ENCODE measurements around the gene AMH. TPM values are rescaled to one million over a fixed set of nuclear protein-coding genes. Genes with fewer than 3 reads are reported as not detected.
A peak's percentile ranks its signal among the peaks of the same experiment; 100 is the strongest.

AMH gene
- total RNA-seq, 1 donor from 2014 or later, result 1.9 TPM

DNA sequence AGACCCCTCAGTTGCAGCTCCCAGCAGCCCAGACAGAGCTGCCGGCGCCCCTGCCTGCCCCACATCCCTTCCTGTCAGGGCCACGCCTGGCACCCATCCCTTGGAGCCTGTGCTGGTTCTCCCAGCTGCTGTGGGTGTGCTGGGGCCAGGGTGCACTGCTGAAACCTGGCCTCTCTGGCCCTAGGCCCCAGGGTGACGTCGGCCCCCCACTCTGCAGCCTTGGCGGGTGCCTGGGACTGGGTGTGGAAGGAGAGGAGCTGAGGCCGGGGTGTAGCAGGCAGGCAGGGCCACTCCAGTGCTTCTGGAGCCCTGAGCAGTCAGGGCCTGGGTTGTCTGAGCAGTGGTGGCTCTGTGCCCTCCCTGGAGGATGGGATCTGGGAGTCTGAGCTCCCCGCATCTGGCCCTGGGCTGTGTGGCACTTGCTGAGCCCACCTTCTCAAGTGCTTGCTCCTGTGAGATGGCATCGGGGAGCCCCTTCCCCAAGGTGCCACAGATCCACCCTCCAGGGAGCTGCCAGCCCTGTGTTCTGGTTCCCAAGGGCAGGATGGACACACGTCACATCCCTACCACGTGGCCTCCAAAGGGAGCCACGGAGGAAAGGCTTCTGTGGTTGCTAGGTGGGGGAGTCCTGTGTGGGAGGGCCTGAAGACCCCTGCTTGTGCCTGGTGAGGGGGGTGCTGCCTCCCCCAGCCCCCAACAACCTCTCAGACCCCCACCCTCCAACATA, 18.2 kb upstream of the AMH start:
- TF ChIP-seq CTCF (IDR thresholded peaks at IDR 0.05), result no peak
- intact Hi-C loops (cut with DNase I), result no loop called here

DNA sequence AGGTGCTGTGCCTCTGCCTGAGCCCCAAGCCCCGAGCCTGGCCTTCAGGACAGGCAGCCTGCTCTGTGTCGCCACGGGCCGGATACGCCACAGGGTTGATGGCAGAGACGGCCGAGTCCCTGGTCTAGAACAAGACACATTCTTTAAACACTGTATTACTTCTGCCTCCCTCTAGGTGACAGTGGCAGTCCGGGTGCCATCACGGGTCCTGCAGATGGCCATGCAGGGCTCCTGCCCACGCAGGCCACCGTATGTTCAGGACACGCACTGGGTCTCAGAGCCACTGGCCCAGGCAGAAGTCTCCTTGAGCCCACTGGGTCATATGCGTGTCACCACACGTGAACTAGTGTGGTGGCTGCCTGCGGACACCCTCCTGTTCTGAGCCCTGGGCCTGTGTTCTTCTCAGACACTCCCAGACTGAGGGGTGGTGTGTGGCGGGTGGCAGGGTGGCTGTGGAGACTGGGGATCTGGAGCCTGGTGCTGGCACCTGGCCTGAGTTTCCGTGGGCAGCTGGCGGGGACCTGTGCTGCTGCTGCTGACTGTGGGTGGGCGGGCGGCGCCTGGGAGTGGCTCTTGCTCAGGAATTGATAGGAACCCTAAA, 17.4 kb upstream of the AMH start:
- Histone ChIP-seq H3K27ac (no peak overlapping the region), H3K4me3 (no peak overlapping the region), H3K9me3 (no peaks in the 10 kb centered on the region), H3K36me3 (peaks cover 69% of the 10 kb centered on the region), H3K27me3 (ENCODE audit: low read depth) (no peaks in the 10 kb centered on the region), H3K4me1 (peaks cover 14% of the 10 kb centered on the region)
- intact Hi-C loops (cut with DNase I), result no loop called here
- no peak for DNase-seq
- ATAC-seq, result no peak
- TF ChIP-seq CTCF (IDR thresholded peaks at IDR 0.05), result no peak

More for the DNA sequence above, 18.2 kb upstream of the AMH start:
- H3K4me3 ChIP-seq, result no peak overlapping the region
- no peak for DNase-seq
- H3K36me3 ChIP-seq, result peaks cover 77% of the 10 kb centered on the region
- ATAC-seq, result no peak
- no peaks in the 10 kb centered on the region for H3K9me3 ChIP-seq
- H3K27ac ChIP-seq, result no peak overlapping the region
- H3K27me3 ChIP-seq (ENCODE audit: low read depth), result no peaks in the 10 kb centered on the region
- H3K4me1 ChIP-seq, result peaks cover 14% of the 10 kb centered on the region

- Histone ChIP-seq H3K4me1 (peaks cover 18% of the 10 kb centered on the region), H3K9me3 (no peaks in the 10 kb centered on the region), H3K27me3 (ENCODE audit: low read depth) (no peaks in the 10 kb centered on the region), H3K27ac (no peak overlapping the region), H3K4me3 (no peak overlapping the region), H3K36me3 (peaks cover 62% of the 10 kb centered on the region)
- intact Hi-C loops (cut with DNase I), result no loop called here
- no peak for DNase-seq
- no peak for ATAC-seq
- no peak for TF ChIP-seq CTCF (IDR thresholded peaks at IDR 0.05)
Measured at GRCh38 chr19:2232286-2233151, 16.6 kb upstream of the AMH start.

GRCh38 chr19:2233601-2234280, 15.4 kb upstream of the AMH start:
- H3K4me3 ChIP-seq, result no peak overlapping the region
- DNase-seq, result no peak
- H3K27me3 ChIP-seq (ENCODE audit: low read depth), result no peaks in the 10 kb centered on the region
- intact Hi-C loops (cut with DNase I), result no loop called here
- TF ChIP-seq CTCF (IDR thresholded peaks at IDR 0.05), result no peak
- no peaks in the 10 kb centered on the region for H3K9me3 ChIP-seq
- no peak for ATAC-seq
- H3K27ac ChIP-seq, result no peak overlapping the region
- peaks cover 53% of the 10 kb centered on the region for H3K36me3 ChIP-seq
- peaks cover 30% of the 10 kb centered on the region for H3K4me1 ChIP-seq

DNA sequence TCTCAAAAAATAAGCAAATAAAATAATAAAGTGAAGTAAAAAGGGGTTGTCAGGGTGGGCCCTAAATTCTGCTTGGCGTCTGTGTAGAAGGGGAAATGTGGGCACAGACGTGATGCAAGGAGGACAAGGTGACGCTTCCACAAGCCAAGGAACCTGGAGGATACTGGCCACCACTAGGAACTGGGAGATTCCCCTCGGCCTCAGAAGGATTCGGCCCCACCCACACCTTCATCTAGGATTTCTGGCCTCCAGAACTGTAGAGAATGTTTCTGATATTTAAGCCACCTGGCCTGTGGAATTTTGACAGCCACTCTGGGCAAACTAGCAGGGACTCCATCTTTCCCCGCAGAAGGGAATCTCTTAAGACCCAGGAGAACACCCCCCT, 14.1 kb upstream of the AMH start:
- peak overlapping the region; percentile 99 for H3K4me3 ChIP-seq
- DNase-seq (no peak), ATAC-seq (no peak)
- peak overlapping the region; percentile 99 for H3K27ac ChIP-seq
- intact Hi-C loops (cut with DNase I), result no loop called here
- peaks cover 40% of the 10 kb centered on the region for H3K36me3 ChIP-seq
- H3K27me3 ChIP-seq (ENCODE audit: low read depth), result no peaks in the 10 kb centered on the region
- H3K9me3 ChIP-seq, result no peaks in the 10 kb centered on the region
- H3K4me1 ChIP-seq, result peaks cover 43% of the 10 kb centered on the region
- no peak for TF ChIP-seq CTCF (IDR thresholded peaks at IDR 0.05)
